ENCODE data around the gene RNF44.

DNA sequence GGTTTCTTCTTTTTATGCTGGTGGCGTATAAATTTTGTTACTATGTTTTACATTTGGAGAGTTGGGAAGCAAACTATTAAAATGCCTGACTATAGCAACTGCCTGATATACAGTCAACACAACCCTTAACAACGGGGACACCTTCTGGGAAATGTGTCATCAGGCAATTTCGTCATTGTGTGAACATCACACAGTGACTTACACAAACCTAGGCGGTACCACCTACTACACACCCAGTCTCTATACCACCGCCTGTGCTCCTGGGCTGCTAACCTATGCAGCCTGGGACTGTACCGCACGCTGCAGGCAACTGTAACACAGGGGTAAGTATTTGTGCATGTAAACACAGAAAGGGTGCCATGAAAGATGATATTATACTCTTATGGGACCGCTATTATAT, 10.6 kb upstream of the RNF44 start:
- TF ChIP-seq, protein P1, sequence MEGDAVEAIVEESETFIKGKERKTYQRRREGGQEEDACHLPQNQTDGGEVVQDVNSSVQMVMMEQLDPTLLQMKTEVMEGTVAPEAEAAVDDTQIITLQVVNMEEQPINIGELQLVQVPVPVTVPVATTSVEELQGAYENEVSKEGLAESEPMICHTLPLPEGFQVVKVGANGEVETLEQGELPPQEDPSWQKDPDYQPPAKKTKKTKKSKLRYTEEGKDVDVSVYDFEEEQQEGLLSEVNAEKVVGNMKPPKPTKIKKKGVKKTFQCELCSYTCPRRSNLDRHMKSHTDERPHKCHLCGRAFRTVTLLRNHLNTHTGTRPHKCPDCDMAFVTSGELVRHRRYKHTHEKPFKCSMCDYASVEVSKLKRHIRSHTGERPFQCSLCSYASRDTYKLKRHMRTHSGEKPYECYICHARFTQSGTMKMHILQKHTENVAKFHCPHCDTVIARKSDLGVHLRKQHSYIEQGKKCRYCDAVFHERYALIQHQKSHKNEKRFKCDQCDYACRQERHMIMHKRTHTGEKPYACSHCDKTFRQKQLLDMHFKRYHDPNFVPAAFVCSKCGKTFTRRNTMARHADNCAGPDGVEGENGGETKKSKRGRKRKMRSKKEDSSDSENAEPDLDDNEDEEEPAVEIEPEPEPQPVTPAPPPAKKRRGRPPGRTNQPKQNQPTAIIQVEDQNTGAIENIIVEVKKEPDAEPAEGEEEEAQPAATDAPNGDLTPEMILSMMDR (IDR thresholded peaks at IDR 0.05; ENCODE audit: insufficient read depth, low read length, poor library complexity, severe bottlenecking): no peak
- TF ChIP-seq EZH2phosphoT487 (conservative IDR thresholded peaks at IDR 0.05; ENCODE audit: low read length): no peak

All from SU-DHL-6 (cell line).